Right lung (tissue), 5 donors: ENCODE results near the gene SAG. TPM values are rescaled to one million over a fixed set of nuclear protein-coding genes. Genes with fewer than 3 reads are reported as not detected.
A peak's percentile ranks its signal among the peaks of the same experiment; 100 is the strongest.
"Not testable (repeated sequence)": the region's sequence is repeated elsewhere in the genome, so short reads cannot be mapped to it uniquely, and the experiment has no call there.

ENCODE experiments used
- DNase-seq, 2 donors: peaks; one replicate each; pipeline ENCODE4 v3.0.0-alpha.2; 2013
- polyA plus RNA-seq, 5 donors: library from polyadenylated mRNA; unstranded; fragments of 120-200 nt; gene quantifications; one replicate each; pipeline versions ENCODE4 v1.2.1 to v1.2.3, GENCODE V29; 2013; ENCODE audit warnings: inconsistent platforms in 1 of 5, low replicate concordance in 1 of 5; ENCODE audit not compliant: insufficient read length in 5 of 5, insufficient read depth in 1 of 5

The SAG gene
- polyA plus RNA-seq, 5 donors = 0.11 to 0.29 (median 0.18) TPM

- no peak for DNase-seq
Measured at GRCh38 chr2:233329489-233330135, 22.0 kb downstream of the SAG start.

- DNase-seq = no peak
Measured at GRCh38 chr2:233331536-233331935, 23.9 kb downstream of the SAG start.

GRCh38 chr2:233332125-233332524 is 24.5 kb downstream of the SAG start:
- DNase-seq = no peak

- DNase-seq = no peak
Measured at GRCh38 chr2:233334915-233335314, 27.3 kb downstream of the SAG start.

GRCh38 chr2:233336091-233336490 is 28.5 kb downstream of the SAG start:
- DNase-seq = not testable (repeated sequence)

GRCh38 chr2:233336541-233336940 is 28.9 kb downstream of the SAG start:
- DNase-seq = no peak

- no peak for DNase-seq
Measured at GRCh38 chr2:233338046-233338445, 30.4 kb downstream of the SAG start.

- DNase-seq = no peak
Measured at GRCh38 chr2:233338812-233339368, 31.3 kb downstream of the SAG start.

- no peak for DNase-seq
Measured at GRCh38 chr2:233339427-233339826, 31.8 kb downstream of the SAG start.

GRCh38 chr2:233341296-233341695 is 33.7 kb downstream of the SAG start:
- DNase-seq = no peak

- no peak for DNase-seq
Measured at GRCh38 chr2:233342301-233342700, 34.7 kb downstream of the SAG start.

- DNase-seq = no peak
Measured at GRCh38 chr2:233343171-233343705, 35.6 kb downstream of the SAG start.

GRCh38 chr2:233346376-233346775 is 38.8 kb downstream of the SAG start:
- DNase-seq = no peak

GRCh38 chr2:233346930-233347329 is 39.3 kb downstream of the SAG start:
- no peak for DNase-seq

- DNase-seq = no peak
Measured at GRCh38 chr2:233349005-233349998, 41.7 kb downstream of the SAG start.

- no peak for DNase-seq
Measured at GRCh38 chr2:233350708-233351107, 43.1 kb downstream of the SAG start.

GRCh38 chr2:233351423-233351822 is 43.8 kb downstream of the SAG start:
- DNase-seq = no peak

GRCh38 chr2:233352141-233352842 is 44.7 kb downstream of the SAG start:
- no peak for DNase-seq

GRCh38 chr2:233353101-233353768 is 45.6 kb downstream of the SAG start:
- no peak for DNase-seq

- peak; percentile 48 to 62 for DNase-seq
Measured at GRCh38 chr2:233353769-233354499, 46.3 kb downstream of the SAG start, which contains the start of gene DGKD. Gene DGKD (plus strand): TSS chr2:233354494. CDS start chr2:233354519, 25 bp downstream.
